HepG2 (cell line): Measurements from ENCODE around the gene HOXA10. TPM values are rescaled to one million over a fixed set of nuclear protein-coding genes. Genes with fewer than 3 reads are reported as not detected.

Experiments used
- ATAC-seq: fragments of 200-7000 bp; cut with Tn5 transposase; 3 replicates; pipeline ENCODE4 v1.9.1; 2020; ENCODE audit warnings: mild to moderate bottlenecking, moderate library complexity
- BruUV-seq: library from RNA; stranded (reverse); fragments of 400-500 nt; replicated peaks from 2 replicates; lab custom pipeline; 2021; lab: Mats Ljungman, UMichigan
- CTCF ChIA-PET: fragments of 300-600 bp; formaldehyde crosslinking; extraction: SDS; loops from one replicate; lab custom pipeline; 2021; ENCODE audit warnings: low total read pairs, inconsistent platforms, low intra/inter-chr PET ratio; lab: Yijun Ruan, JAX
- POLR2A ChIA-PET: fragments of 350-600 bp; sonication (Branson Sonifier 250); formaldehyde crosslinking; loops from one replicate; lab custom pipeline; 2020; ENCODE audit warnings: antibody characterized with exemption, inconsistent platforms; lab: Yijun Ruan, JAX
- DNase-seq: peaks from one replicate; pipeline ENCODE4 v3.0.0-alpha.2; 2015; ENCODE audit warnings: low spot score
- FAIRE-seq: peaks from 3 replicates; lab custom pipeline; 2011; peaks lifted over from hg19 to GRCh38; lab: Jason Lieb, UNC
- H2AFZ ChIP-seq: one replicate; pipeline ENCODE4 v1.6.1; 2011; ENCODE audit warnings: low read length, inconsistent platforms
- H3K27ac ChIP-seq: fragments of 300-600 bp; 3 replicates; pipeline ENCODE4 v1.8.0; 2011; ENCODE audit warnings: mixed run types, mild to moderate bottlenecking, mixed read lengths, low read length, inconsistent platforms; ENCODE audit not compliant: insufficient read depth; ENCODE audit errors: extremely low read length
- H3K27me3 ChIP-seq, 2 experiments: fragments of 200-600 bp in 1 of 2; 2 replicates in 1 of 2; 3 replicates in 1 of 2; pipeline versions ENCODE4 v1.6.0 to v1.8.0; 2011; ENCODE audit warnings: low read length in 2 of 2, mild to moderate bottlenecking in 2 of 2, moderate library complexity in 2 of 2, inconsistent platforms in 1 of 2; ENCODE audit not compliant: insufficient read depth in 2 of 2, control insufficient read depth in 1 of 2
- H3K36me3 ChIP-seq, 2 experiments: fragments of 200-600 bp in 1 of 2; replicated peaks in 1 of 2; 2 replicates in 1 of 2; 3 replicates in 1 of 2; pipeline versions ENCODE4 v1.5.1 to v1.8.0; 2011; ENCODE audit warnings: low read length in 2 of 2, inconsistent platforms in 1 of 2; ENCODE audit not compliant: insufficient read depth in 2 of 2, control insufficient read depth in 1 of 2
- H3K4me1 ChIP-seq: 2 replicates; pipeline ENCODE4 v1.5.1; 2012; ENCODE audit warnings: low read length, inconsistent platforms; ENCODE audit not compliant: insufficient read depth
- H3K4me2 ChIP-seq: 2 replicates; pipeline ENCODE4 v1.6.0; 2011; ENCODE audit warnings: low read depth, low read length, inconsistent platforms
- H3K4me3 ChIP-seq, 3 experiments: fragments of 200-600 bp in 1 of 3; sonication (generic), shearing (Covaris generic) in 1 of 3; replicated peaks in 1 of 3; 2 replicates each; pipeline ENCODE4 v1.5.1; 2011 to 2016; ENCODE audit warnings: low read length in 3 of 3, inconsistent platforms in 2 of 3, low read depth in 2 of 3, mild to moderate bottlenecking in 2 of 3, control low read depth in 1 of 3, mixed read lengths in 1 of 3; ENCODE audit not compliant: insufficient read depth in 1 of 3
- H3K79me2 ChIP-seq: one replicate; pipeline ENCODE4 v1.6.1; 2011; ENCODE audit warnings: low read length, inconsistent platforms; ENCODE audit not compliant: insufficient read depth
- H3K9ac ChIP-seq: 2 replicates; pipeline ENCODE4 v1.6.0; 2011; ENCODE audit warnings: mild to moderate bottlenecking, low read depth, low read length, inconsistent platforms; ENCODE audit not compliant: insufficient read depth
- H3K9me3 ChIP-seq: 2 replicates; pipeline ENCODE4 v1.5.1; 2012; ENCODE audit warnings: mild to moderate bottlenecking, low read length
- H4K20me1 ChIP-seq: 2 replicates; pipeline ENCODE4 v1.6.0; 2011; ENCODE audit warnings: inconsistent platforms, mild to moderate bottlenecking, low read length, moderate library complexity; ENCODE audit not compliant: insufficient read depth
- SIN3A ChIP-seq: IDR thresholded peaks from 2 replicates; pipeline ENCODE4 v1.6.1; 2011; ENCODE audit warnings: low read depth, mild to moderate bottlenecking, control low read depth, low read length, borderline replicate concordance
- WGBS: methylation state at CpG from one replicate; pipeline ENCODE4 v1.1.6; 2017; ENCODE audit warnings: low lambda C conversion rate; 5-methylcytosine and 5-hydroxymethylcytosine counted together
- in situ Hi-C: cut with HindIII; loops from 2 replicates; pipeline ENCODE4 v1.10.0; 2017; ENCODE audit warnings: low pct_unique_long_range_greater_than_20kb; ENCODE audit not compliant: extremely low pct_ligation_motif_present
- intact Hi-C: fragments of 100-400 bp; cut with micrococcal nuclease; formaldehyde crosslinking; loops from one replicate; pipeline ENCODE4 v1.10.0; 2022; ENCODE audit not compliant: unreplicated experiment
- polyA plus RNA-seq, 8 experiments: library from polyadenylated mRNA; depleted of rRNA in 3 of 8; stranded (reverse) in 7 of 8; unstranded in 1 of 8; fragments of >200 nt; fragmentation: Illumina TruSeq in 4 of 8; extraction: Trizol in 4 of 8; gene quantifications; 2 replicates each; pipeline versions ENCODE4 v1.2.1 to v1.2.3, GENCODE V29; 2011 to 2016; ENCODE audit warnings: low read depth in 4 of 8, missing spikeins in 1 of 8, mixed read lengths in 1 of 8; ENCODE audit not compliant: insufficient read depth in 1 of 8
- total RNA-seq, 5 experiments: library from RNA; depleted of rRNA; stranded (reverse); fragments of >200 nt; fragmentation: Illumina TruSeq; extraction: Trizol; gene quantifications; 2 replicates each; pipeline ENCODE4 v1.2.3, GENCODE V29; 2016; ENCODE audit warnings: low read depth in 1 of 5
- TF ChIP-seq, protein P1 (sequence below): sonication (generic); formaldehyde crosslinking; IDR thresholded peaks from 2 replicates; pipeline ENCODE4 v1.4.0; 2020; ENCODE audit warnings: missing genetic modification reagents

The HOXA10 gene
- total and polyA plus RNA-seq, 2 of the 13 experiments (the other 11 are each of a cell fraction or from before 2014, with no cell fraction given), result not detected

DNA sequence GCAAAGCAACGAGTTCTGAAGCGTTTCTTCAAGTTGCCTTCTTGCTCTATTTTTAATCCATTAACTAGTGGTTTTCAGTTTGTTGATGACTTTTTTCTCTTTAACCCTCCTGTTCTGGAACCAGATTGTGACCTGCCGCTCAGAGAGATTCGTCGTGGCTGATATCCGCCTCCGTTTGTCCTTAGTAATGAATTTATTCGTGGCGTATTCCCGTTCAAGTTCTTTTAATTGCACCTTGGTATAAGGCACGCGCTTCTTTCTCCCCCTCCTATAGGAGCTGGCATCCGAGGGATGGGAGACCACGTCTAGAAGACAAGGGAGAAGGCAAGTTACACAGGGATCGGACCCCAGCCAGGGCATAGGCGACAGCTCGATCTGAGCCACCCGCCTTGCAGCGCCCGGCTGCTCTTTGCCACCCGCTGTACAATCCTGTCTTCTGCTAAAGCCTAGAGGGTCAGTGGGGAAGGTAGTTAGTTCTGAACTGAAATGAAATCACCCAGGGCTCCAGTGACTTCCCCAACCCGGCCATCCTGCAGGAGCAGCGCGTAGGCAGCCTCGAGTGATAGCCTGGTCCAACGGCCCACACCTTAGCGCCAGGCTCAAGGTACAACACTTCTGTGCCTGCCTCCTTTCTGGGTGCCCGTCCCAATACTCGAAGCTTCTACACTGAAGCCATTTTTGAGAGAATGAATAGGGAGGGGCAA is 24.2 kb upstream of the HOXA10 start:
- no peaks in the 10 kb centered on the region for H3K36me3 ChIP-seq
- DNase-seq, result no peak
- H3K9me3 ChIP-seq, result no peaks in the 10 kb centered on the region
- POLR2A ChIA-PET, result no interaction called here
- H3K4me2 ChIP-seq, result no peak overlapping the region
- no peak overlapping the region for H3K27ac ChIP-seq
- no peak for FAIRE-seq
- peaks cover 3% of the 10 kb centered on the region; the same call in 1 of the 2 replicates for H4K20me1 ChIP-seq
- no peaks in the 10 kb centered on the region for H3K79me2 ChIP-seq
- CTCF ChIA-PET, result no interaction called here
- no peak overlapping the region for H2AFZ ChIP-seq
- TF ChIP-seq SIN3A, result no peak
- TF ChIP-seq, protein P1, sequence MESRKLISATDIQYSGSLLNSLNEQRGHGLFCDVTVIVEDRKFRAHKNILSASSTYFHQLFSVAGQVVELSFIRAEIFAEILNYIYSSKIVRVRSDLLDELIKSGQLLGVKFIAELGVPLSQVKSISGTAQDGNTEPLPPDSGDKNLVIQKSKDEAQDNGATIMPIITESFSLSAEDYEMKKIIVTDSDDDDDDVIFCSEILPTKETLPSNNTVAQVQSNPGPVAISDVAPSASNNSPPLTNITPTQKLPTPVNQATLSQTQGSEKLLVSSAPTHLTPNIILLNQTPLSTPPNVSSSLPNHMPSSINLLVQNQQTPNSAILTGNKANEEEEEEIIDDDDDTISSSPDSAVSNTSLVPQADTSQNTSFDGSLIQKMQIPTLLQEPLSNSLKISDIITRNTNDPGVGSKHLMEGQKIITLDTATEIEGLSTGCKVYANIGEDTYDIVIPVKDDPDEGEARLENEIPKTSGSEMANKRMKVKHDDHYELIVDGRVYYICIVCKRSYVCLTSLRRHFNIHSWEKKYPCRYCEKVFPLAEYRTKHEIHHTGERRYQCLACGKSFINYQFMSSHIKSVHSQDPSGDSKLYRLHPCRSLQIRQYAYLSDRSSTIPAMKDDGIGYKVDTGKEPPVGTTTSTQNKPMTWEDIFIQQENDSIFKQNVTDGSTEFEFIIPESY (CRISPR knock-in tag), result peak; percentile 31; the same call in 1 of the 2 replicates
- TF ChIP-seq, all 625 proteins: peak for 1
- H3K4me3 ChIP-seq, result no peak overlapping the region
- intact Hi-C loops, result loop anchor here (5.0 to 10.0 kb wide), 2 partner anchors 407 to 574 kb away; no protein-coding TSS in a partner anchor
- 39% methylated on average over 23 of the region's 29 CpGs for WGBS
- in situ Hi-C loops, result no loop called here
- BruUV-seq, result no TSS peak
- ATAC-seq, result no peak
- peaks cover 11 to 64% of the 10 kb centered on the region in 2 experiments for H3K27me3 ChIP-seq
- peaks cover 35% of the 10 kb centered on the region for H3K4me1 ChIP-seq
- H3K9ac ChIP-seq, result no peak overlapping the region
